A673 (cell line): ENCODE measurements around the gene NSL1.

Source experiments
- CTCF ChIP-seq: fragments of 300-800, 200-600 bp; sonication (generic); conservative IDR thresholded peaks from 2 replicates; pipeline ENCODE4 v1.5.1; 2017; ENCODE audit warnings: low read depth, mild to moderate bottlenecking, antibody characterized with exemption, low read length, moderate library complexity, mixed read lengths
- EZH2 ChIP-seq: fragments of 200-600 bp; sonication (generic); IDR thresholded peaks from 2 replicates; pipeline ENCODE4 v1.6.1; 2017; ENCODE audit warnings: borderline replicate concordance, low read depth, mild to moderate bottlenecking, mixed read lengths, antibody characterized with exemption, low read length; ENCODE audit not compliant: poor library complexity, severe bottlenecking

GRCh38 chr1:212820969-212821368, 29.4 kb upstream of the NSL1 start:
- no peak for TF ChIP-seq CTCF
- TF ChIP-seq EZH2, result no peak
